GM06990 (cell line): ENCODE measurements around the gene DOK7.
"Not testable (repeated sequence)": the region's sequence is repeated elsewhere in the genome, so short reads cannot be mapped to it uniquely, and the experiment has no call there.

Source experiments
- DNase-seq: peaks from one replicate; pipeline ENCODE4 v3.0.0-alpha.2; 2011; ENCODE audit not compliant: insufficient read length; ENCODE audit errors: extremely low read depth
- H3K27me3 ChIP-seq: replicated peaks from 2 replicates; pipeline ENCODE4 v1.6.0; 2011; ENCODE audit warnings: low read length; ENCODE audit not compliant: control insufficient read depth, insufficient read depth
- H3K36me3 ChIP-seq: 2 replicates; pipeline ENCODE4 v1.5.1; 2011; ENCODE audit warnings: low read length; ENCODE audit not compliant: control insufficient read depth, insufficient read depth
- H3K4me3 ChIP-seq: replicated peaks from 2 replicates; pipeline ENCODE4 v1.5.1; 2011; ENCODE audit warnings: low read depth, mild to moderate bottlenecking, control low read depth, low read length
- TF ChIP-seq, protein P1 (sequence below): IDR thresholded peaks from 2 replicates; pipeline ENCODE4 v1.5.1; 2011; ENCODE audit warnings: low read length, control low read depth, mild to moderate bottlenecking, inconsistent platforms; ENCODE audit not compliant: insufficient read depth, poor library complexity, severe bottlenecking

The DOK7 gene

DNA sequence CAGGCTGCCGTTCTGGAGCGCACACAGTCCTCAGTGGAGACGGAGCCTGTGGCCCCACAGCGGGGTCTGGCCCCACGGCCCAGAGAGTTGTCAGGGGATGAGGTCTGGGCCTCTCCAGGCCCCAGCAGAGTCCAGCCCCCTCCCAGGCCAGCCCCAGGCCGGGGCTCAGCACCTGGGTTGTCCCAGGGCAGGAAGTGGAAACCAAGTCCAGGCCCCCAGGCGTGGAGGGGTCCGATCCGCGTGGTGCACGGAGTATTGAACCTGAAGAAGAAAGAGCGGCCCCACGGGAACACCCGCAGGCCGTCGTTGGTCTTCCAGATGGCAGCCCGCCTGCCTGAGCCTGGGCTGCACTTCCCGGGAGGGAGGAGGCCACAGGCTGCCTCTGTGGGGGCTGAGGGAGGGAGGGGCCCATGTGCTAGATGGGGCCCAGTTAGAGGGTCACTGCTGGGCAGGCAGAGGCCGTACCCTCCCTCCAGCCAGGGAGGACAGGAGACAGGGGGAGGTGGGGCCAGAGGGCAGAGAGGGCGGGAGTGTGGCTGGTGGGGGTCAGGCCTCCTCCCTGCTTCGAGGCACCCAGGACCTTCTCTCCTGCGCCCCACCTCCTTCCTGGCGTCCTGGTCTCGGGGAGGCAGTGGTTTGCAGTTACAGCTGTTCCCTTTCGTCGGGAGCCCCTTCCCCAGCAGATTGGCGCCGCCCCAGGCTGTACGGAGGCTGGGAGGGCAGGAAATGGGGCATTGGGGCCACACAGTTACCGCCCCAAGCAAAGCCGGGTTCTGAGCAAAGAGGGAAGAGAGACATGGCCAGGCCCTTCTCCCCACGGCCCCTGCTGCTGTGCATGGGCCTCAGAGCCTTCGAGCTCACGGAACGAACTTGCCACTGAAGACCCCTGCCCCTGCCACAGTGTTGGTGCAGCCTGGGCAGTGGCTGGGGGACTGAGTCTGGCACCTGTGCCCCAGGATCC lies 13.3 kb upstream of the DOK7 start:
- Histone ChIP-seq H3K4me3 (no peak overlapping the region), H3K27me3 (no peaks in the 10 kb centered on the region; the same call in 1 of the 2 replicates), H3K36me3 (no peaks in the 10 kb centered on the region)
- TF ChIP-seq, protein P1, sequence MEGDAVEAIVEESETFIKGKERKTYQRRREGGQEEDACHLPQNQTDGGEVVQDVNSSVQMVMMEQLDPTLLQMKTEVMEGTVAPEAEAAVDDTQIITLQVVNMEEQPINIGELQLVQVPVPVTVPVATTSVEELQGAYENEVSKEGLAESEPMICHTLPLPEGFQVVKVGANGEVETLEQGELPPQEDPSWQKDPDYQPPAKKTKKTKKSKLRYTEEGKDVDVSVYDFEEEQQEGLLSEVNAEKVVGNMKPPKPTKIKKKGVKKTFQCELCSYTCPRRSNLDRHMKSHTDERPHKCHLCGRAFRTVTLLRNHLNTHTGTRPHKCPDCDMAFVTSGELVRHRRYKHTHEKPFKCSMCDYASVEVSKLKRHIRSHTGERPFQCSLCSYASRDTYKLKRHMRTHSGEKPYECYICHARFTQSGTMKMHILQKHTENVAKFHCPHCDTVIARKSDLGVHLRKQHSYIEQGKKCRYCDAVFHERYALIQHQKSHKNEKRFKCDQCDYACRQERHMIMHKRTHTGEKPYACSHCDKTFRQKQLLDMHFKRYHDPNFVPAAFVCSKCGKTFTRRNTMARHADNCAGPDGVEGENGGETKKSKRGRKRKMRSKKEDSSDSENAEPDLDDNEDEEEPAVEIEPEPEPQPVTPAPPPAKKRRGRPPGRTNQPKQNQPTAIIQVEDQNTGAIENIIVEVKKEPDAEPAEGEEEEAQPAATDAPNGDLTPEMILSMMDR: no peak
- DNase-seq: no peak

DNA sequence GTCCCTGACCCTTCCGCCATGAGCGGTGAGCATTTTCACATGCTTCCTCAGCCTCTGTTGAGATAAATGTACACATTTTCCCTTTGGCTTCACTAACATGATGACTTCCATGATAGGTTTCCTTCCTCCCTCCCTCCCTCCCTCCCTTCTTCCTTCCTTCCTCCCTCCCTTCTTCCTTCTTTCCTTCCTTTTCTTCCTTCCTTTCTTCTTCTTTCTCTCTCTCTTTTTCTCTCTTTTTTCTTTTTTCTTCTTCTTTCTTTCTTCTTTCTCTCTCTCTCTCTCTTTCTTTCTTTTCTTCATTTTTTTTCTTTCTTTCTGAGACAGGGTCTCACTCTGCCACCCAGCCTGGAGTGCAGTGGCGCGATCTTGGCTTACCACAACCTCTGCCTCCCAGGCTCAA lies 12.5 kb upstream of the DOK7 start:
- TF ChIP-seq, protein P1: no peak
- no peak for DNase-seq
- Histone ChIP-seq H3K36me3 (no peaks in the 10 kb centered on the region), H3K27me3 (no peaks in the 10 kb centered on the region; the same call in 1 of the 2 replicates), H3K4me3 (no peak overlapping the region)

DNA sequence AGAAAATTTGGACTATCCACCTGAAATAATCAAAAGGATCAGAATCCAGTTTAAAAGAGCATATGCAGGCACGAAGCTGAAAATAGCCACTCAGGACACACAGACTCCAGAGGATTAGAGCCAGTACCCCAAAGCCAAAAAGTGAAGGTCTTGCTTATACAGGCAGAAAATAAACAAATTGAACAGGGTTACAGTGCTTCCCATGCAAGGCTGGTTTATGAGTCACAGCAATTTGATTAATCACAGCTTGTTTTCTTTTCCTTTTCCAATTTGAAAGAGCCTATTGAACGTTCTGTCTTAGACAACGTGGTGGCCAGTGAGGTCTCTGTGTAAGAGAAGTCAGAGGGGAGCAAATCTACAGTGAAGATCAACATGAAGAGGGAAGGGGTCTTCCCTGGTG lies 11.2 kb upstream of the DOK7 start:
- Histone ChIP-seq H3K36me3 (no peaks in the 10 kb centered on the region), H3K4me3 (no peak overlapping the region), H3K27me3 (no peaks in the 10 kb centered on the region; the same call in 1 of the 2 replicates)
- TF ChIP-seq, protein P1: no peak
- DNase-seq: no peak

DNA sequence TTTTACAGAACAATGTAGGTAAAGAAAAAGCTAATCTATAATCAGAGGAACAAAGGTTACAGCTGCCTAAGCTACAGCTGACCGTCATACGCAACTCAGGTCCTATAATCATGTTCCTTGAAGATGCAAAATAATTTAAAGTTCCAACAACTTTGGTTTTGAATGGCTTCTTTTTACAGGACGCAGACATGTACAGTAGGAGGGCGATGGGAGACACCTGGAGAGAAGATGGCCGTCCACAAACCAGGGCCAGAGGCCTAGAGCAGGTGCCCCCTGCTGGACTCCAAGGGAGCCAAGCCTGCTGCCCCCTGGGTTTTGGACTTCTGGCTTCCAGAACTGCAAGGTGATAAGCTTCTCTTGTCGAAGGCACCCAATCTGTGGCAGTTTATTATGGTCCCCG lies 10.7 kb upstream of the DOK7 start:
- no peak for DNase-seq
- no peak overlapping the region for H3K4me3 ChIP-seq
- no peaks in the 10 kb centered on the region for H3K36me3 ChIP-seq
- no peaks in the 10 kb centered on the region; the same call in 1 of the 2 replicates for H3K27me3 ChIP-seq
- TF ChIP-seq, protein P1: peak; percentile 41

DNA sequence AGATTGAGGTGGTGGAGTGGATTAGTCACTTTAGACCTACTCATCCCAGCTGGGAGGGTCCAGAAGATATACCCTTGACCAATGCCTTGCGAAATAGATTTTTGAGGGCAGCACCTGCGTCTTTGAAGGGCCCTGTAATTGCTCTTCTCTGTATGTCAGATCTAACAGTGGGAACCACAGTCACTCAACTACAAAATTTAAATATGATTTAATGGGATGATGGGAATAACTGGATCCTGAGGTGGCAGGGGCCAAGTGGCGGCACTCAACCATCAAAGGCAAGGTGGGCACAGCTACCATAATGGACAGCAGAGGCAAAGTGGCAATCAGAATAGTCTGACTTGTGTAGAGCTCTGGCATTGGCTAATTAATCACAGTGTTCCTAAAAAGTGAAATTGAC lies 7.5 kb upstream of the DOK7 start:
- H3K27me3 ChIP-seq, DNase-seq, H3K36me3 ChIP-seq, H3K4me3 ChIP-seq: not testable (repeated sequence)

DNA sequence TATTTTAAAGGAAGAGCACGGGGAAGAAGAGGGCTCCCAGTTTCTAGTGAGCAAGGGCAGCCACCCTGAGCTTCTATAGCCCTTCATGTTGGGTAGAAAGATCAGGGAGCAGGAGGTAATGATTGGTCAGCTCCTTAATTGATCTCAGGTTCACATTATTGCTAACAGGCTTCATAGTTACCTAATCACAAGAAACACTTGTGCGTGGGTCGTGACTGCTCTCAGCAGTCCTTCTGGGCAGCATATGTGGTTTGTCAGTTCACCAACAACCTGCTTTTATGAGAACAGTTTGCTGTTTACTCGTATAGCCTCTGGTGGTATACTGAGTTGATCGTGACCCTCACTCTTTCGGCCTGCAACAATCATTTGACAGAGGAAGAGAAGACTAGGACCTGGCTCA lies 4.7 kb upstream of the DOK7 start:
- TF ChIP-seq, protein P1: no peak
- no peaks in the 10 kb centered on the region for H3K36me3 ChIP-seq
- no peak for DNase-seq
- no peaks in the 10 kb centered on the region; the same call in 1 of the 2 replicates for H3K27me3 ChIP-seq
- no peak overlapping the region for H3K4me3 ChIP-seq

DNA sequence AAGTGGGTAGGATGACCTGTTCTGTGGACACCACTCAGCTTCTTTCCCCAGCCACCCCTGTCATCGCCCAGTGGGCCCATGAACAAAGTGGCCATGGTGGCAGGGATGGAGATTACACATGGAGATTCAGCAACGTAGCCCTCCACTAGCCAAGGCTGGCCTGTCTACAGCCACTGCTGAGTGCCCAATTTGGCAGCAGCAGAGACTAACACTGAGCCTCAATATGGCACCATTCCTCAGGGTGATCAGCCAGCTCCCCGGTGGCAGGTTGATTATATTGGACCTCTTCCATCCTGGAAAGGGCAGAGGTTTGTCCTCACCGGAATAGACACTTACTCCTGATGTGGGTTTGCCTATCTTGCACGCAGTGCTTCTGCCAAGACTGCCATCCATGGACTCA lies 4.0 kb upstream of the DOK7 start:
- H3K27me3 ChIP-seq, DNase-seq, H3K4me3 ChIP-seq, H3K36me3 ChIP-seq: not testable (repeated sequence)
